ENCODE measurements around the gene GKN2. TPM values are rescaled to one million over a fixed set of nuclear protein-coding genes. Genes with fewer than 3 reads are reported as not detected.

GKN2 gene
- total and polyA plus RNA-seq, 9 of the 15 experiments (the other 6 are each of a cell fraction or from before 2014, with no cell fraction given): not detected

DNA sequence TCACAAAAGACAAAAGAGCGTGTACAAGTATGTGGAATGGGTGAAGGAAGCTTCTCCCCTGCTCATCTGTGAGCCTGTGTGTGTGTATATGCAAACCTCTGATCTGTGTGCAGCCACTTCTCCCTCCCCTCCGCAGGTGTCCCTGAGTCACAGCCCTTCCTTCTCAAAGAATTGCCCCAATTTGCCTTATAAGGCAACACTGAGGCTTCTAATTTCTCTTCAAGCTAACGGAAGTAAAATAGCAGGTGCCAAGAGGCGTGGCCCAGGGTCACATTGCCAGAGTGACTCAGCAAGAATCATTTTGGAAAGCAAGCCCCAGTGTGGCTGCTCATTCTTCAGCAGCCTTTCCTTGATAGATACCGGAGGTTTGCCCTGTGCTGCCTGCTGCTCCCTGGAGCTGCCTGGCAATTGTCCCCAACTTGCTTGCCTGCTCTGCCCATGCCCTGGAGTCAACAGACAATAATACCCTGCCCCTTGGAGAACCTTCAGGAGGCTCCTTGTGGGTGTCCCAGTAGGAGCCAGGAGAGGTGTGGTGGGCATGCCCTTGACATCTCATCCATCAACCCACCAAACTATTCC is 44.2 kb downstream of the GKN2 start (continued):
- TF ChIP-seq, protein P1, sequence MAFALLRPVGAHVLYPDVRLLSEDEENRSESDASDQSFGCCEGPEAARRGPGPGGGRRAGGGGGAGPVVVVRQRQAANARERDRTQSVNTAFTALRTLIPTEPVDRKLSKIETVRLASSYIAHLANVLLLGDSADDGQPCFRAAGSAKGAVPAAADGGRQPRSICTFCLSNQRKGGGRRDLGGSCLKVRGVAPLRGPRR (CRISPR knock-in tag; IDR thresholded peaks at IDR 0.05): no peak
- TF ChIP-seq HSF4 (CRISPR knock-in tag; IDR thresholded peaks at IDR 0.05; ENCODE audit: borderline replicate concordance) (no peak), ARID2 (IDR thresholded peaks at IDR 0.05) (no peak), ZNF133 (CRISPR knock-in tag; IDR thresholded peaks at IDR 0.05) (no peak), CCNT2 (IDR thresholded peaks at IDR 0.05; ENCODE audit: borderline replicate concordance, extremely low read depth, insufficient read length, low read depth, low read length) (peak; percentile 22)
- TF ChIP-seq, protein P2, sequence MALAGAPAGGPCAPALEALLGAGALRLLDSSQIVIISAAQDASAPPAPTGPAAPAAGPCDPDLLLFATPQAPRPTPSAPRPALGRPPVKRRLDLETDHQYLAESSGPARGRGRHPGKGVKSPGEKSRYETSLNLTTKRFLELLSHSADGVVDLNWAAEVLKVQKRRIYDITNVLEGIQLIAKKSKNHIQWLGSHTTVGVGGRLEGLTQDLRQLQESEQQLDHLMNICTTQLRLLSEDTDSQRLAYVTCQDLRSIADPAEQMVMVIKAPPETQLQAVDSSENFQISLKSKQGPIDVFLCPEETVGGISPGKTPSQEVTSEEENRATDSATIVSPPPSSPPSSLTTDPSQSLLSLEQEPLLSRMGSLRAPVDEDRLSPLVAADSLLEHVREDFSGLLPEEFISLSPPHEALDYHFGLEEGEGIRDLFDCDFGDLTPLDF (CRISPR knock-in tag; IDR thresholded peaks at IDR 0.05): no peak
- TF ChIP-seq, protein P3, sequence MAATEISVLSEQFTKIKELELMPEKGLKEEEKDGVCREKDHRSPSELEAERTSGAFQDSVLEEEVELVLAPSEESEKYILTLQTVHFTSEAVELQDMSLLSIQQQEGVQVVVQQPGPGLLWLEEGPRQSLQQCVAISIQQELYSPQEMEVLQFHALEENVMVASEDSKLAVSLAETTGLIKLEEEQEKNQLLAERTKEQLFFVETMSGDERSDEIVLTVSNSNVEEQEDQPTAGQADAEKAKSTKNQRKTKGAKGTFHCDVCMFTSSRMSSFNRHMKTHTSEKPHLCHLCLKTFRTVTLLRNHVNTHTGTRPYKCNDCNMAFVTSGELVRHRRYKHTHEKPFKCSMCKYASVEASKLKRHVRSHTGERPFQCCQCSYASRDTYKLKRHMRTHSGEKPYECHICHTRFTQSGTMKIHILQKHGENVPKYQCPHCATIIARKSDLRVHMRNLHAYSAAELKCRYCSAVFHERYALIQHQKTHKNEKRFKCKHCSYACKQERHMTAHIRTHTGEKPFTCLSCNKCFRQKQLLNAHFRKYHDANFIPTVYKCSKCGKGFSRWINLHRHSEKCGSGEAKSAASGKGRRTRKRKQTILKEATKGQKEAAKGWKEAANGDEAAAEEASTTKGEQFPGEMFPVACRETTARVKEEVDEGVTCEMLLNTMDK (IDR thresholded peaks at IDR 0.05; ENCODE audit: borderline replicate concordance, insufficient read depth, low read depth, low read length, poor library complexity, severe bottlenecking): no peak
- TF ChIP-seq, protein P4, sequence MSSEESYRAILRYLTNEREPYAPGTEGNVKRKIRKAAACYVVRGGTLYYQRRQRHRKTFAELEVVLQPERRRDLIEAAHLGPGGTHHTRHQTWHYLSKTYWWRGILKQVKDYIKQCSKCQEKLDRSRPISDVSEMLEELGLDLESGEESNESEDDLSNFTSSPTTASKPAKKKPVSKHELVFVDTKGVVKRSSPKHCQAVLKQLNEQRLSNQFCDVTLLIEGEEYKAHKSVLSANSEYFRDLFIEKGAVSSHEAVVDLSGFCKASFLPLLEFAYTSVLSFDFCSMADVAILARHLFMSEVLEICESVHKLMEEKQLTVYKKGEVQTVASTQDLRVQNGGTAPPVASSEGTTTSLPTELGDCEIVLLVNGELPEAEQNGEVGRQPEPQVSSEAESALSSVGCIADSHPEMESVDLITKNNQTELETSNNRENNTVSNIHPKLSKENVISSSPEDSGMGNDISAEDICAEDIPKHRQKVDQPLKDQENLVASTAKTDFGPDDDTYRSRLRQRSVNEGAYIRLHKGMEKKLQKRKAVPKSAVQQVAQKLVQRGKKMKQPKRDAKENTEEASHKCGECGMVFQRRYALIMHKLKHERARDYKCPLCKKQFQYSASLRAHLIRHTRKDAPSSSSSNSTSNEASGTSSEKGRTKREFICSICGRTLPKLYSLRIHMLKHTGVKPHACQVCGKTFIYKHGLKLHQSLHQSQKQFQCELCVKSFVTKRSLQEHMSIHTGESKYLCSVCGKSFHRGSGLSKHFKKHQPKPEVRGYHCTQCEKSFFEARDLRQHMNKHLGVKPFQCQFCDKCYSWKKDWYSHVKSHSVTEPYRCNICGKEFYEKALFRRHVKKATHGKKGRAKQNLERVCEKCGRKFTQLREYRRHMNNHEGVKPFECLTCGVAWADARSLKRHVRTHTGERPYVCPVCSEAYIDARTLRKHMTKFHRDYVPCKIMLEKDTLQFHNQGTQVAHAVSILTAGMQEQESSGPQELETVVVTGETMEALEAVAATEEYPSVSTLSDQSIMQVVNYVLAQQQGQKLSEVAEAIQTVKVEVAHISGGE (CRISPR knock-in tag; IDR thresholded peaks at IDR 0.05): peak in 1 of 3 experiments; percentile 84; a peak in 2 of 6 replicates

All from K562 (cell line).